Measurements from ENCODE around the gene LARP7.
A peak's percentile ranks its signal among the peaks of the same experiment; 100 is the strongest.
"Not testable (repeated sequence)": the region's sequence is repeated elsewhere in the genome, so short reads cannot be mapped to it uniquely, and the experiment has no call there.

Gene LARP7

DNA sequence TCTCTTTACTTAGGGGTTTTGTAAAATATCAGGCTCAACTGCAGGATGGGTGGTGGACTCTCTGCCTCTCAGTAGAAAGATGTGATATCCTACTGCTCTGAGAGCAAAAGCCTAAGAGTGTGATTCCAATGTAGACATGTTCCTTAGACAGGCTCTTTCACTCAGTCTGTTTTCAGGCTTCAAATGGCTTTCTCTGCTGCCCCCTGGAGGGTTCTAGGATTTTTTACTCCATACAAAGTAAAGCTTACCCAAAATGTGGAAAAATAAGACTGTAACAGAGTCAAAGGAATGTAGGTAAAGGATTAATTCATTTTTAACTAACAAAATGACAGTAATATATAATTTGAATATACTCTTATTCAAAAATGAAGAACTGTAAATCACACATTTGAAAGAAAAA is 32.4 kb upstream of the LARP7 start:
- no peak overlapping the region for H3K4me3 ChIP-seq (replicated peaks; ENCODE audit: low read depth, low read length)
- peak; percentile 39 for DNase-seq (ENCODE audit: extremely low read depth, low read depth)
- TF ChIP-seq, protein P1, sequence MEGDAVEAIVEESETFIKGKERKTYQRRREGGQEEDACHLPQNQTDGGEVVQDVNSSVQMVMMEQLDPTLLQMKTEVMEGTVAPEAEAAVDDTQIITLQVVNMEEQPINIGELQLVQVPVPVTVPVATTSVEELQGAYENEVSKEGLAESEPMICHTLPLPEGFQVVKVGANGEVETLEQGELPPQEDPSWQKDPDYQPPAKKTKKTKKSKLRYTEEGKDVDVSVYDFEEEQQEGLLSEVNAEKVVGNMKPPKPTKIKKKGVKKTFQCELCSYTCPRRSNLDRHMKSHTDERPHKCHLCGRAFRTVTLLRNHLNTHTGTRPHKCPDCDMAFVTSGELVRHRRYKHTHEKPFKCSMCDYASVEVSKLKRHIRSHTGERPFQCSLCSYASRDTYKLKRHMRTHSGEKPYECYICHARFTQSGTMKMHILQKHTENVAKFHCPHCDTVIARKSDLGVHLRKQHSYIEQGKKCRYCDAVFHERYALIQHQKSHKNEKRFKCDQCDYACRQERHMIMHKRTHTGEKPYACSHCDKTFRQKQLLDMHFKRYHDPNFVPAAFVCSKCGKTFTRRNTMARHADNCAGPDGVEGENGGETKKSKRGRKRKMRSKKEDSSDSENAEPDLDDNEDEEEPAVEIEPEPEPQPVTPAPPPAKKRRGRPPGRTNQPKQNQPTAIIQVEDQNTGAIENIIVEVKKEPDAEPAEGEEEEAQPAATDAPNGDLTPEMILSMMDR (IDR thresholded peaks at IDR 0.05; ENCODE audit: low read depth, low read length, missing control alignments), result peak; percentile 67

DNA sequence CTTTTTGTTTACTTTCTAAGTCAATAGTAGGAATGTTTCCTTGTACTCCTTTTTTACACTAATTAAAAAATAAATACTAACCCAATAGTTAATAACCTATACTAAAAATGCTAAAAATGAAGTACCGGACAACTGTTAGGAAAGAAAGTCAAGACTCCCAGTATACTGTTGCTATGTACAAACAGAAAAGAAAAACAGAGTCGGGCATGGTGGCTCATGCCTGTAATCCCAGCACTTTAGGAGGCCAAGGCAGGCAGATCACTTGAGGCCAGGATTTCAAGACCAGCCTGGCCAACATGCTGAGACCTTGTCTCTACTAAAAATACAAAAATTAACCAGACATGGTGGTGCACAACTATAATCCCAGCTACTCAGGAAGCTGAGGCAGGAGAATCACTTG is 24.1 kb upstream of the LARP7 start:
- not testable (repeated sequence) for DNase-seq (ENCODE audit: extremely low read depth, low read depth); H3K4me3 ChIP-seq (replicated peaks; ENCODE audit: low read depth, low read length)

DNA sequence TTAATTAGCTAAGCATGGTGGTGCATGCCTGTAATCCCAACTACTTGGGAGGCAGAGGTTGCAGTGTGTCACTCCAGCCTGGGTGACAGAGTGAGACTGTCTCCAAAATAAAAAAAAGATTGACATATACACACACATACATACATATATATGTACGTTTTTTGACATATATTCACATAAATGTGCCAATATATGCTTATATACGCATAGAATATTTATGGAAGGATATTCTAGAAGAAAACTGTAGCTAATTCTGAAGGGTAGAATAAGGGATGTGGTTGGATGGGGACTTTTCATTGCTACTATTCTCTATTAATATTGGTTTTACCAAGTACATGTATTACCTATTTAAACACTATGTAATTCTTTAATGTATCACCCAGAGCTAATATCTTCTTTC is 20.0 kb upstream of the LARP7 start:
- no peak overlapping the region for H3K4me3 ChIP-seq (replicated peaks; ENCODE audit: low read depth, low read length)
- TF ChIP-seq, protein P1 (IDR thresholded peaks at IDR 0.05; ENCODE audit: low read depth, low read length, missing control alignments), result no peak
- DNase-seq (ENCODE audit: extremely low read depth, low read depth), result no peak

DNA sequence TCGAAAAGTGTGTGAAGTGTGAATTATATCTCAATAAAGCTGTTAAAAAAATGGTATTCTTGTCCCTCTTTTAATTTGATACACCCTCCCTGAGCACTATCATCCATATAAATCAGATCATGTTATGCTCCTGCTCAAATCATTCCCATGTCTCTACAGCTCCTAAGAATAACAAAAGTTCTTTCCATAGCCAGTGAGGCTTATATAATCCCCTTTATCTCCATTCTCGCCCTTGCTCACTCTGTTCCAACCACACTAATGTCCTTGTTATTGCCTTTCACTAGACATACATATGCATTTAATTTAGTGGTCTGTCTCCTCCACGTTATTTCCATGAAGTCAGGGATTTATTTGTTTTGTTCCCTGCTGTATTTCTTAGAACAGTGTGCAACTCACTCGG is 10.7 kb upstream of the LARP7 start:
- TF ChIP-seq, protein P1 (IDR thresholded peaks at IDR 0.05; ENCODE audit: low read depth, low read length, missing control alignments), result no peak
- no peak overlapping the region for H3K4me3 ChIP-seq (replicated peaks; ENCODE audit: low read depth, low read length)
- DNase-seq (ENCODE audit: extremely low read depth, low read depth), result no peak

DNA sequence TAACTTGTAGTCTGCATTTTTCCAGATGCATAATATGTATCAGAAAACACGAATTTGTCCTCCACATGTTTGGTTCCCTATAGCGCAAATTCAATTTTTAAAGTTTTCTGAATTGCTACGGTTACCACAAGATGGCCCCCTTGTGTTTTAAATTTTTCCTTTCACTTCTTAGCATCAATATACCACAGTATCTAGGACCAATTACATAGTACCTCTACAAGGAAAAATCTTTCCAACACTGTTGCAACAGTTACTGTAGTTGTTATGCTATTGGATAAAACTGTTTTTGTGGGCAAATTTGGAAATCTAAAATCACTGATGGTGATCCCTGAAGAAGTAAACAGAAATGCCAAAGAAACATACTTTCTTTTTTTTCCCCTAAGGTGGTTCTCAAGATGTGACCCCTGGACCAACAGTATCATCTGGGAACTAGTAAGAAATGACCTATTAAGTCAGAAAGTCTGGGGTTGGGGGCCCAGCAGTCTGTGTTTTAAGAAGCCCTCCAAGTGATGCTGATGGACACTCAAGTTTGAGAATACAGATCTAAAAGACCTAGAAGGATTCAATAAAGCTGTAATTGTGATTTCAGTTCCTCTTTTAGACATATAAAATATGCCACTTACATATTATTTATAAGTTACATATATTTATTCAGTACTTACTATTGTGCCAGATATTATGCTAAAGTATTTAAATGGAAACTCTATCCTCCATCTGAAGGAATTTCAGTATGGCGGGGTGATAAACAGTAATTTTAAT is 3.3 kb upstream of the LARP7 start:
- H3K4me3 ChIP-seq (replicated peaks; ENCODE audit: low read depth, low read length), result no peak overlapping the region
- TF ChIP-seq, protein P1 (IDR thresholded peaks at IDR 0.05; ENCODE audit: low read depth, low read length, missing control alignments), result peak; percentile 29
- no peak for DNase-seq (ENCODE audit: extremely low read depth, low read depth)

DNA sequence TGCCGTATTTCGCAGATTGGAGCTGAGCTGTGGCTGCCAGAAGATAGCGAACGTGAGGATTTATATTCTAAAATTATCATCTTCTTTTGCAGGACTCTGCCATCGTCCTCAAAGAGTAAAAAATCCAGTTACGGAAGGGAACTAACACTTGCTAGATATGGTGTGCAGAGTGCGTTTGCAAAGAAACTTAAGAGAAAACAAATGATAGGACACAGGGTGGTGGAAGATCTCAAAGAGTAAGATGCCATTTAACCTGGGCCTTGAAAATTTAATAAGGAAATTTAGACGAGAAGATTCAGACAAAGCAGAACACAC is 566 bp downstream of the LARP7 start:
- H3K4me3 ChIP-seq (replicated peaks; ENCODE audit: low read depth, low read length), result peak overlapping the region; percentile 66
- TF ChIP-seq, protein P1 (IDR thresholded peaks at IDR 0.05; ENCODE audit: low read depth, low read length, missing control alignments), result no peak
- DNase-seq (ENCODE audit: extremely low read depth, low read depth), result no peak

DNA sequence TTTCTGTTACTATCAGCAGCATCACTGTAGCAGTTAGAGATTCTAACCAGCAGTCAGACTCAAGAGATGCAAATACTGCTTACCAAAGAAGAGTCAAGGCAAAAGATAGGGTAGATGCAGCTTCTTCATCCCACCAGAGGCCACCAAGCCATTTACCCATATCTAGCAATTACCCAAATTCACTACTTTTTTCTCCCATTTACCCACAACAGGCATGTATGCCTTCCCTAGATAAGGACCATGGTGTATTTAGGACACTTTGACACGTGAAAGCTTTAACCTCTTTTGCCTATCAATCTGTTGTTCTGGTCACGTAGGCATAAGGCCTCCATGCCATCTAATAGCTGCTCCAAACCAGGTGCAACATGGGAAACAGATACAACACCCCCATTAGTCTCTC is 5.6 kb downstream of the LARP7 start:
- DNase-seq (ENCODE audit: extremely low read depth, low read depth), result no peak
- no peak overlapping the region for H3K4me3 ChIP-seq (replicated peaks; ENCODE audit: low read depth, low read length)
- TF ChIP-seq, protein P1 (IDR thresholded peaks at IDR 0.05; ENCODE audit: low read depth, low read length, missing control alignments), result no peak

DNA sequence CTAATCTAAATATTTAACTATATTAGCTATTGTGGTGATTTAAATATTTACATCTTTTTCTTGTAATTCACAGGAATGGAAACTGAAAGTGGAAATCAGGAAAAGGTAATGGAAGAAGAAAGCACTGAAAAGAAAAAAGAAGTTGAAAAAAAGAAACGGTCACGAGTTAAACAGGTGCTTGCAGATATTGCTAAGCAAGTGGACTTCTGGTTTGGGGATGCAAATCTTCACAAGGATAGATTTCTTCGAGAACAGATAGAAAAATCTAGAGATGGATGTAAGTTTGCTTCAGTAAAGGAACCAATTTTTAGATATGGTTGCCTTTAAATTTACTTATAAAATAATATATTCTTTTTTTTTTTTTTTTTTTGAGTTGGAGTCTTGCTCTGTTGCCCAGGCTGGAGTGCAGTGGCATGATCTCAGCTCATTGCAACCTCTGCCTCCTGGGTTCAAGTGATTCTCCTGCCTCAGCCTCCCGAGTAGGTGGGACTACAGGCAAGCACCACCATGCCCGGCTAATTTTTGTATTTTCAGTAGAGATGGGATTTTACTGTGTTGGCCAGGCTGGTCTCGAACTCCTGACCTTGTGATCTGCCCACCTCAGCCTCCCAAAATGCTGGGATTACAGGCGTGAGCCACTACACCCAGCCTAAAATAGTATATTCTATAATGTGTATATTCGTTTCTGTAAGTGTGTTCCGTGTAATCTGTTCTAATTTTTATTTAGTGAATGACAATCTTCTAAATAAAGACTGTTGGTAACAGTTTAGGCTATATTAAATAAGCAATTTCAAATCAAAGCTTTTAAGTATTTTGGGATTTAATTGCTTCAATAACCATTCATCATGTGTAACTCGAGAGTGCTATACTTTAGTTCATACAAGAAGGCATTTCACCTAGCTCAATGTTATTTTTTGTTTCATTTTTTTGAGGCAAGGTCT is 7.9 kb downstream of the LARP7 start:
- DNase-seq (ENCODE audit: extremely low read depth, low read depth); H3K4me3 ChIP-seq (replicated peaks; ENCODE audit: low read depth, low read length): not testable (repeated sequence)

All from HFF-Myc (cell line).